Erythroblast (primary cell): ENCODE measurements around the gene MYCBPAP.

Experiments used
- GATA1 ChIP-seq: IDR thresholded peaks from 2 replicates; pipeline ENCODE4 v1.6.1; 2011; ENCODE audit warnings: low read depth, mild to moderate bottlenecking, control low read depth, low read length, moderate library complexity
- POLR2A ChIP-seq: IDR thresholded peaks from 2 replicates; pipeline ENCODE4 v1.6.1; 2011; ENCODE audit warnings: mild to moderate bottlenecking, low read length

- TF ChIP-seq POLR2A (no peak), GATA1 (no peak)
Measured at GRCh38 chr17:50542795-50543774, 34.8 kb downstream of the MYCBPAP start.
